HG02798 (cell line): ENCODE data around the gene SOX13.
"Not testable (repeated sequence)": the region's sequence is repeated elsewhere in the genome, so short reads cannot be mapped to it uniquely, and the experiment has no call there.

Source experiments
- ATAC-seq: cut with Tn5 transposase; IDR thresholded peaks from one replicate; pipeline ENCODE4 v1.9.1; 2021; ENCODE audit warnings: mild to moderate bottlenecking; ENCODE audit not compliant: unreplicated experiment, poor library complexity

The SOX13 gene

GRCh38 chr1:204084247-204084772 lies 11.4 kb downstream of the SOX13 start:
- ATAC-seq: no peak

- no peak for ATAC-seq
These were observed 13.0 kb downstream of the SOX13 start for GRCh38 chr1:204085876-204086275.

- ATAC-seq: no peak
These were observed 14.4 kb downstream of the SOX13 start for GRCh38 chr1:204087181-204087892.

GRCh38 chr1:204087893-204088528 lies 15.1 kb downstream of the SOX13 start:
- ATAC-seq: no peak

GRCh38 chr1:204088596-204088995 lies 15.7 kb downstream of the SOX13 start:
- ATAC-seq: no peak

GRCh38 chr1:204089044-204089751 lies 16.3 kb downstream of the SOX13 start:
- ATAC-seq: no peak

- not testable (repeated sequence) for ATAC-seq
These were observed 17.2 kb downstream of the SOX13 start for GRCh38 chr1:204090132-204090531.

GRCh38 chr1:204091066-204091465 lies 18.2 kb downstream of the SOX13 start:
- ATAC-seq: no peak

GRCh38 chr1:204091787-204092312 lies 18.9 kb downstream of the SOX13 start:
- ATAC-seq: no peak

- no peak for ATAC-seq
These were observed 19.9 kb downstream of the SOX13 start for GRCh38 chr1:204092632-204093420.

GRCh38 chr1:204093421-204093717 lies 20.5 kb downstream of the SOX13 start:
- no peak for ATAC-seq

GRCh38 chr1:204093781-204094180 lies 20.9 kb downstream of the SOX13 start:
- ATAC-seq: no peak

- no peak for ATAC-seq
These were observed 21.4 kb downstream of the SOX13 start for GRCh38 chr1:204094313-204094729.

- ATAC-seq: no peak
These were observed 22.1 kb downstream of the SOX13 start for GRCh38 chr1:204094856-204095634.

GRCh38 chr1:204096931-204097330 lies 24.0 kb downstream of the SOX13 start:
- no peak for ATAC-seq

- no peak for ATAC-seq
These were observed 25.8 kb downstream of the SOX13 start for GRCh38 chr1:204098683-204099082.

GRCh38 chr1:204099754-204100153 lies 26.8 kb downstream of the SOX13 start:
- not testable (repeated sequence) for ATAC-seq

GRCh38 chr1:204102029-204102611 lies 29.2 kb downstream of the SOX13 start:
- ATAC-seq: no peak

- ATAC-seq: no peak
These were observed 30.0 kb downstream of the SOX13 start for GRCh38 chr1:204102739-204103430.
